BJ (cell line): ENCODE results near the gene PCDH9. TPM values are rescaled to one million over a fixed set of nuclear protein-coding genes. Genes with fewer than 3 reads are reported as not detected.

Experiments used
- CTCF ChIA-PET: fragments of 350-600 bp; formaldehyde crosslinking; extraction: SDS; loops from one replicate; lab custom pipeline; 2021; ENCODE audit warnings: antibody characterized with exemption, inconsistent platforms; lab: Yijun Ruan, JAX
- POLR2A ChIA-PET: fragments of 300-600 bp; sonication (Branson Sonifier 250); formaldehyde crosslinking; extraction: SDS; loops from one replicate; lab custom pipeline; 2021; ENCODE audit warnings: antibody characterized with exemption; lab: Charles Lee
- DNase-seq: peaks from one replicate; pipeline ENCODE4 v3.0.0-alpha.2; 2011; ENCODE audit warnings: low read depth
- H3K27me3 ChIP-seq: 2 replicates; pipeline ENCODE4 v1.6.0; 2011; ENCODE audit warnings: low read length; ENCODE audit not compliant: control insufficient read depth, insufficient read depth
- H3K36me3 ChIP-seq: 2 replicates; pipeline ENCODE4 v1.5.1; 2011; ENCODE audit warnings: low read length; ENCODE audit not compliant: control insufficient read depth, insufficient read depth
- H3K4me3 ChIP-seq: 2 replicates; pipeline ENCODE4 v1.5.1; 2011; ENCODE audit warnings: low read depth, mild to moderate bottlenecking, control low read depth, low read length
- polyA plus RNA-seq: library from polyadenylated mRNA; depleted of rRNA; stranded (reverse); fragments of >200 nt; gene quantifications from 2 replicates; pipeline ENCODE4 v1.2.3, GENCODE V29; 2011
- TF ChIP-seq, protein P1 (sequence below): IDR thresholded peaks from 2 replicates; pipeline ENCODE4 v1.5.1; 2011; ENCODE audit warnings: low read depth, mild to moderate bottlenecking, control low read depth, inconsistent platforms, low read length, moderate library complexity; ENCODE audit not compliant: insufficient read depth

PCDH9 gene
- polyA plus RNA-seq, 1 experiment = 2.3 TPM

DNA sequence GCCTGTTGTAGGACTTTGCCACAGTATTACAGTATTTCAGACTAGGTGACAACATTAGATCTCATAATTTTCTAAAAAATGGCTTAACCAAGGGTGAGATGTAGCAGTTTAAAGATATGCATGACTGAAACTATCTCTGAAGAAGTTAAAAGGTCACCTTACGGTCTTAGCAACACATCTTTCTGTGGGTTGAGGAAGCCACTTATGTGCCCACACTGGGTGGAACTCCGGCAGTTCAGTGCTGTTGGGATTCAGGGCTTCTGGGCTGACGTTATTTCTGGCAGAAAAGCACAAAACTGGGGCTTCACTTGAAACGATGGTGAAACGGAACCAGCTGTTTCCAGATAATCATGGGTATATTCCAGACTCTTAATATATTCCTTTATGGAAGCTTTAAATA, 697.3 kb downstream of the PCDH9 start:
- Histone ChIP-seq H3K27me3 (no peaks in the 10 kb centered on the region), H3K4me3 (no peak overlapping the region), H3K36me3 (no peaks in the 10 kb centered on the region)
- ChIA-PET POLR2A (no interaction called here), CTCF (interaction anchor here (2.0 kb wide), 1 partner anchor 13 kb away, joined by 6 read pairs; no protein-coding TSS in a partner anchor)
- TF ChIP-seq, protein P1, sequence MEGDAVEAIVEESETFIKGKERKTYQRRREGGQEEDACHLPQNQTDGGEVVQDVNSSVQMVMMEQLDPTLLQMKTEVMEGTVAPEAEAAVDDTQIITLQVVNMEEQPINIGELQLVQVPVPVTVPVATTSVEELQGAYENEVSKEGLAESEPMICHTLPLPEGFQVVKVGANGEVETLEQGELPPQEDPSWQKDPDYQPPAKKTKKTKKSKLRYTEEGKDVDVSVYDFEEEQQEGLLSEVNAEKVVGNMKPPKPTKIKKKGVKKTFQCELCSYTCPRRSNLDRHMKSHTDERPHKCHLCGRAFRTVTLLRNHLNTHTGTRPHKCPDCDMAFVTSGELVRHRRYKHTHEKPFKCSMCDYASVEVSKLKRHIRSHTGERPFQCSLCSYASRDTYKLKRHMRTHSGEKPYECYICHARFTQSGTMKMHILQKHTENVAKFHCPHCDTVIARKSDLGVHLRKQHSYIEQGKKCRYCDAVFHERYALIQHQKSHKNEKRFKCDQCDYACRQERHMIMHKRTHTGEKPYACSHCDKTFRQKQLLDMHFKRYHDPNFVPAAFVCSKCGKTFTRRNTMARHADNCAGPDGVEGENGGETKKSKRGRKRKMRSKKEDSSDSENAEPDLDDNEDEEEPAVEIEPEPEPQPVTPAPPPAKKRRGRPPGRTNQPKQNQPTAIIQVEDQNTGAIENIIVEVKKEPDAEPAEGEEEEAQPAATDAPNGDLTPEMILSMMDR = no peak
- DNase-seq = no peak

DNA sequence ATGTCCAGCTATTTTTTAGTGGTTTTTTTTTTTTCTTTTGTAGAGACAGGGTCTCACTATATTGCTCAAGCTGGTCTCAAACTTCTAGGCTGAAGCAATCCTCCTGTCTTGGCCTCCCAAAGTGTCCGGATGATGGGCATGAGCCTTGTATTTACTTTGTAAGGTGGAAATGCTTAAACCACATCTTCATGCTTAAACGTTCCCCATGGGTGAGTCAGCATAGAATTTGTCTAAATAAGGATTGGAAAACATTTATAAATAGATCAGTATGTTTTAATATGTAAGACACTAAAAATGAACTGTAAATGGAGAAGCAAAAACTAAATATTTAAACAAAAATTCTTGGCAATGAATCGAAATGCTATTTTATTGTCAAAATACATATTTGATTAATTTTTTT, 698.0 kb downstream of the PCDH9 start:
- TF ChIP-seq, protein P1 = no peak
- CTCF ChIA-PET = no interaction called here
- H3K36me3 ChIP-seq = no peaks in the 10 kb centered on the region
- no peak overlapping the region for H3K4me3 ChIP-seq
- H3K27me3 ChIP-seq = no peaks in the 10 kb centered on the region
- peak; percentile 26 for DNase-seq
- POLR2A ChIA-PET = no interaction called here

DNA sequence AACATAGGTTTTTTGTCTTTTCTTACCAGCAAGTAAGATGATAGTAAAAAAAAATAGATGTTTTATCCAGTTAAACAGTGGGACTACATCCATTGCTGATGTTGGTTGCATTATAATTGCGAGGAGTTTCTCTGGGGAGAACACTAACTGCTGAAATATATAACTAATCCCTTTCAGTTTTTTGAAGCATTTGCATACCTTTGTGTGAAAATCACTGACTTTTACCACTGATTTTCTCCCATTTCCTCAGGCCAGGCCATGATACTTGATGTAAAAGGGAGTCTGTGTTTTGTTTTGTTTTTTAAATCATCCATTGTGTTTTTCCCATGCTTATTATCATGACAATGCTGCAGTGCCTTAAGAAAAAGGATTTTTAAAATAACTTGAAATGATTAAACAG, 699.5 kb downstream of the PCDH9 start:
- ChIA-PET CTCF (no interaction called here), POLR2A (no interaction called here)
- TF ChIP-seq, protein P1 = no peak

DNA sequence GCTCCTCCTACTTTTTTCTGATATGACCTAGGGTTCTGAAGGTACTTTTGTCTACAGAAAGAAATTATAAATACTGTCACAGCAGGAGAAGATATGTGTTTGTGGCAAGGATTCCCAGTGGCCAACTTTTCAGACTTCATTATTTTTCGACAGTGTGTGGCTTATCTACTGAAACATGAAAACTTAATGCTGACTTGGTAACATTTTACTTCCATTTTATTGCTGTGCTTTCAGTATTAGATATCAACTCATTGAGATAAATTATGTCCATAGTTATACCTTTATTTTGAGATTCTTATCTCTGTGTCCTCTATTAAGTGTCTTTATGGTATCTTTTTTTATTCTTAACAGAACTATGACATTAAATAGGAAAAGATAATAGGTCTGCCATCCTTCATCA, 700.0 kb downstream of the PCDH9 start:
- Histone ChIP-seq H3K4me3 (no peak overlapping the region), H3K27me3 (no peaks in the 10 kb centered on the region), H3K36me3 (no peaks in the 10 kb centered on the region)
- no peak for DNase-seq
- TF ChIP-seq, protein P1 = no peak
- ChIA-PET CTCF (no interaction called here), POLR2A (no interaction called here)

More for the DNA sequence above, 699.5 kb downstream of the PCDH9 start:
- H3K36me3 ChIP-seq = no peaks in the 10 kb centered on the region
- no peaks in the 10 kb centered on the region for H3K27me3 ChIP-seq
- DNase-seq = no peak
- no peak overlapping the region for H3K4me3 ChIP-seq

DNA sequence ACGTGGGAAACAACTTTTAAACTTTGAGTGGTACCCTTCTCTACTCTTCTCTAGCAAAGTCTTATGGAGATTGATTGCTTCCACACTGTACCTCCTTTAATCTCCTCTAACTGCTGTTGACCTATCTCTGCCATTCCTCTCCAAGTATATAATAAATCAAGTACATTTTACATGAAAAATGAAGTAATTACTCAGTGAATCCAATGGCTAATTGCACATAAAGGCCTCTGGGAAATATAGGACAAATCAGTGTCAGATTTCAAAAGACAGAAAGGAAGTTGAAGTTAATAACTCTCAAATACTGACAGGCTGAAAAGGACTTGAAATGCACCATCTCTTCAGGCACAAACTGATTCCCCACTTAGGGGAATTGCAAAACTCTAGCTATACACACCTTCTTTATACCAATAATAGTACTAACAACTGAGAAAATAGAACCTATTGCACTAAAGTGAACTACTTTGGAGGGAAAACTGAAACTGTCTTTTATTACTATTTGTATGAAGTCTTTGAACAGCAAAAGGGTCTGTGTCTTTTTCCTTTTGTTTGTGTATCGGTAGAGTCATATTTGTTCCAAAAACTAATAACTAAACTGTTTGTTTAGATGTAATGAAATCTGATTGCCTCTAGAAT, 701.1 kb downstream of the PCDH9 start:
- CTCF ChIA-PET = no interaction called here
- Histone ChIP-seq H3K27me3 (no peaks in the 10 kb centered on the region), H3K4me3 (no peak overlapping the region), H3K36me3 (no peaks in the 10 kb centered on the region)
- TF ChIP-seq, protein P1 = no peak
- POLR2A ChIA-PET = no interaction called here
- DNase-seq = no peak
